ENCODE data around the gene GH2.
A peak's percentile ranks its signal among the peaks of the same experiment; 100 is the strongest.

GH2 gene

DNA sequence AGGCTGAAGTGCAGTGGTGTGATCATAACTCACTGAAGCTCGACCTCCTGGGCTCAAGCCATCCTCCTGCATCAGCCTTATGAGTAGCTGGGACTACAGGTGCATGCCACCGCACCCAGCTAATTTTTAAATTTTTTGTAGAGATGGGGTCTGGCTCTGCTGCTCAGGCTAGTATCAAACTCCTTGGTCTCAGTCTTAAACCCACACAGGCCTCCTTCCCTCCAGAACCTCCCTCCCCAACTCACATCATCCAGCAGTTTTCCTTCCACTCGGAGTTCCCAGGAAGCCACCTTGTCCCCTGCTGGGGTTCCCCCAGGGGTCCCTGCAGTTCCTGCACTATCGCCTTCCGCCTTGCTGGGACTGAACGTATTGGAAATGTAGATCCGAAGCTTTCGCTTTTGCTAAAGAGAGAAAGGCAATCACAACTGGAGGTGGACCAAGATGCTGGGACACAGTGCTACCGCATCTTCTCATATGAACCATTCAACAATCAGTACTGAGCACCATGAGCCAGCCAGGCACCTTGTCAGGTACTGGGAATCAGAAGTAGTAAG lies 46.5 kb downstream of the GH2 start:
- TF ChIP-seq CTCF (IDR thresholded peaks at IDR 0.05; ENCODE audit: low read depth, low read length) = no peak
- no peak for DNase-seq (ENCODE audit: low read depth in 2 of 2)
- H3K4me3 ChIP-seq (replicated peaks in 1 of 2; ENCODE audit: low read depth in 2 of 2, low read length in 2 of 2) = no peak overlapping the region

GRCh38 chr17:63834431-63835166 lies 47.1 kb downstream of the GH2 start:
- TF ChIP-seq CTCF (IDR thresholded peaks at IDR 0.05; ENCODE audit: low read depth, low read length) = peak; percentile 71
- no peak overlapping the region for H3K4me3 ChIP-seq (replicated peaks in 1 of 2; ENCODE audit: low read depth in 2 of 2, low read length in 2 of 2)

GRCh38 chr17:63833741-63834373 lies 47.9 kb downstream of the GH2 start:
- no peak for TF ChIP-seq CTCF (IDR thresholded peaks at IDR 0.05; ENCODE audit: low read depth, low read length)
- no peak overlapping the region for H3K4me3 ChIP-seq (replicated peaks in 1 of 2; ENCODE audit: low read depth in 2 of 2, low read length in 2 of 2)
- no peak for DNase-seq (ENCODE audit: low read depth in 2 of 2)

More at GRCh38 chr17:63834431-63835166, 47.1 kb downstream of the GH2 start:
- peak; percentile 78 to 84 for DNase-seq (ENCODE audit: low read depth in 2 of 2)

DNA sequence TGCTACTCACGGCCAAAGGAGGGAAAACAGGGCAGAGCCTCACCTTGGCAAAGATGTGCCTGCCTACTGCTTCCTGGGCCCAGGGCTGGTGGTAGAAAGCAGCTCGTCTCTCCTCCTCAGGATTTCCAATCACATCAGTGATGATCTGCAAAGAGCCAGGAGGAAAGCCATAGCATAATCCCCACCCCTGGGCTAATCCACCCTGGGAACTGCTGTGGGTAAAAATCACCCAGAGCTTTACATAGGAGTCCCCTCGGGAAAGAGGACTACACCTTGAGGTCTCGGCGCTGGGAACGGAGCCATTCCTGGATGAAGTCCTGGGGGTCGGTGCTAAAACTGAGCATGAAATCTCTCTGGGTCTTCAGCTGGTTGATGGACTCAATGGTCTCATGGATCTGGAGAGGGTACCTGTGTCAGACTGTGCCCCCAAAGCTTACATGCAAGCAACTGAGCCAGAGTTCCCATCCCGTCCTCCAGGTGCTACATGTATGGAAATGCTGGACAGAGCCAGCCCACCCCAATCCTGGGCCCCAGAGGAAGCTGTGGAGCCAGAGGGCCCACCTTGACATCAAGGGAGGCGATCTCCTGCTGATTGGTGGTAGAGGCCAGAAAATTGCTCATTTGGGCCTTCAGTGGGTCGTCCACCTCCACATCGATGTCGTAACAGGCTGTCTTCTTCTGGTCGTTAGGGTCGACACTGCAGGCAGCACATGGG lies 48.6 kb downstream of the GH2 start:
- no peak for DNase-seq (ENCODE audit: low read depth in 2 of 2)
- no peak for TF ChIP-seq CTCF (IDR thresholded peaks at IDR 0.05; ENCODE audit: low read depth, low read length)
- no peak overlapping the region for H3K4me3 ChIP-seq (replicated peaks in 1 of 2; ENCODE audit: low read depth in 2 of 2, low read length in 2 of 2)

DNA sequence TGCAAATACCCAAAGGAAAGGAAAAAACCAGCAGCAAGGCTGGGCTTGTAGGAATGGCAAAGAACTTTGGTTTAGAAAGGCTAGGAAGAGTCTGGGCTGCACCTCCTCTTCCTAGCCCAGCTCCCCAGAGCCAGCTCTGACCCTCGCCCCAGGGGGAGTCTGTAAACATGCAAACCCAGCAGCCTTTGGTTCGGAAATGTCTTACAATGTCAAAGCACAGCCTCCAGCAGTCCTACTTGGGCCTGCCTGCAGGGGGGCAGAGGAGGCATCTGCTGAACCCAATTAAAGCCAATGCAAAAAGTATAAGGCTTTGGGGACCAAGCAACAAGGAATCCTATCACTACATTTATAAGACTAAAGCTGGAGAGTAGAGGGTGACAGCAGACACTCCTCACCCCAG lies 49.3 kb downstream of the GH2 start:
- DNase-seq (ENCODE audit: low read depth in 2 of 2) = no peak
- TF ChIP-seq CTCF (IDR thresholded peaks at IDR 0.05; ENCODE audit: low read depth, low read length) = no peak
- no peak overlapping the region for H3K4me3 ChIP-seq (replicated peaks in 1 of 2; ENCODE audit: low read depth in 2 of 2, low read length in 2 of 2)

- no peak for TF ChIP-seq CTCF (IDR thresholded peaks at IDR 0.05; ENCODE audit: low read depth, low read length)
- no peak for DNase-seq (ENCODE audit: low read depth in 2 of 2)
- no peak overlapping the region for H3K4me3 ChIP-seq (replicated peaks in 1 of 2; ENCODE audit: low read depth in 2 of 2, low read length in 2 of 2)
Observed at GRCh38 chr17:63832014-63832413, 49.7 kb downstream of the GH2 start.
